H9 (cell line): ENCODE measurements around the gene NTNG2. TPM values are rescaled to one million over a fixed set of nuclear protein-coding genes. Genes with fewer than 3 reads are reported as not detected.

ENCODE experiments used
- DNase-seq: peaks from one replicate; pipeline ENCODE4 v3.0.0-alpha.2; 2017
- H2AFZ ChIP-seq: one replicate; pipeline ENCODE4 v1.6.1; 2013; ENCODE audit warnings: mild to moderate bottlenecking, low read length, control low read depth, moderate library complexity
- H2AK5ac ChIP-seq: 2 replicates; pipeline ENCODE4 v1.6.1; 2013; ENCODE audit warnings: low read length, control low read depth, mixed read lengths; ENCODE audit not compliant: insufficient read length
- H2BK120ac ChIP-seq: one replicate; pipeline ENCODE4 v1.6.1; 2013; ENCODE audit warnings: low read depth, mild to moderate bottlenecking, low read length, control low read depth, inconsistent platforms; ENCODE audit not compliant: poor library complexity, severe bottlenecking
- H2BK12ac ChIP-seq: 2 replicates; pipeline ENCODE4 v1.6.1; 2013; ENCODE audit warnings: low read length, control low read depth, mixed read lengths, low read depth; ENCODE audit not compliant: insufficient read length
- H2BK15ac ChIP-seq: 2 replicates; pipeline ENCODE4 v1.6.1; 2013; ENCODE audit warnings: low read depth, low read length, control low read depth
- H2BK20ac ChIP-seq: one replicate; pipeline ENCODE4 v1.6.1; 2013; ENCODE audit warnings: low read depth, mild to moderate bottlenecking, low read length, control low read depth, inconsistent platforms; ENCODE audit not compliant: poor library complexity, severe bottlenecking
- H2BK5ac ChIP-seq: 2 replicates; pipeline ENCODE4 v1.6.1; 2013; ENCODE audit warnings: low read length, control low read depth, mixed read lengths; ENCODE audit not compliant: insufficient read length
- H3K14ac ChIP-seq: 2 replicates; pipeline ENCODE4 v1.6.1; 2013; ENCODE audit warnings: low read length, control low read depth; ENCODE audit not compliant: insufficient read depth
- H3K18ac ChIP-seq: 2 replicates; pipeline ENCODE4 v1.6.1; 2013; ENCODE audit warnings: low read depth, mild to moderate bottlenecking, mixed read lengths, low read length, control low read depth; ENCODE audit not compliant: insufficient read length
- H3K23ac ChIP-seq: 2 replicates; pipeline ENCODE4 v1.6.1; 2013; ENCODE audit warnings: low read length, control low read depth, mixed read lengths, low read depth; ENCODE audit not compliant: insufficient read length
- H3K23me2 ChIP-seq: 2 replicates; pipeline ENCODE4 v1.6.1; 2013; ENCODE audit warnings: low read depth, mild to moderate bottlenecking, mixed read lengths, low read length, control low read depth; ENCODE audit not compliant: insufficient read length, poor library complexity, severe bottlenecking
- H3K27ac ChIP-seq: 2 replicates; pipeline ENCODE4 v1.5.1; 2013; ENCODE audit warnings: low read length, control low read depth, mixed read lengths, low read depth; ENCODE audit not compliant: insufficient read length
- H3K27me3 ChIP-seq: 2 replicates; pipeline ENCODE4 v1.6.1; 2013; ENCODE audit warnings: low read length, control low read depth, inconsistent platforms; ENCODE audit not compliant: insufficient read depth
- H3K4ac ChIP-seq: 2 replicates; pipeline ENCODE4 v1.6.1; 2013; ENCODE audit warnings: low read depth, mild to moderate bottlenecking, control low read depth, inconsistent platforms, low read length, moderate library complexity
- H3K4me1 ChIP-seq: 2 replicates; pipeline ENCODE4 v1.6.1; 2013; ENCODE audit warnings: low read length, control low read depth, inconsistent platforms; ENCODE audit not compliant: insufficient read depth
- H3K4me2 ChIP-seq: 2 replicates; pipeline ENCODE4 v1.6.1; 2013; ENCODE audit warnings: low read length, control low read depth, mixed read lengths; ENCODE audit not compliant: insufficient read length, insufficient read depth
- H3K56ac ChIP-seq: 2 replicates; pipeline ENCODE4 v1.6.1; 2013; ENCODE audit warnings: low read depth, mild to moderate bottlenecking, mixed read lengths, low read length, control low read depth; ENCODE audit not compliant: insufficient read length
- H3K79me1 ChIP-seq: 2 replicates; pipeline ENCODE4 v1.6.1; 2013; ENCODE audit warnings: low read depth, mild to moderate bottlenecking, moderate library complexity, low read length, control low read depth, inconsistent platforms; ENCODE audit not compliant: insufficient read depth, poor library complexity, severe bottlenecking
- H3K79me2 ChIP-seq: 2 replicates; pipeline ENCODE4 v1.6.1; 2013; ENCODE audit warnings: low read length, control low read depth, inconsistent platforms; ENCODE audit not compliant: insufficient read depth
- H3K9ac ChIP-seq: 2 replicates; pipeline ENCODE4 v1.6.1; 2013; ENCODE audit warnings: low read length, control low read depth, mixed read lengths; ENCODE audit not compliant: insufficient read length; ENCODE audit errors: extremely low read depth
- H3K9me3 ChIP-seq: one replicate; pipeline ENCODE4 v1.6.1; 2013; ENCODE audit warnings: low read depth, low read length, inconsistent platforms; ENCODE audit not compliant: control insufficient read depth
- H3T11ph ChIP-seq: one replicate; pipeline ENCODE4 v1.6.1; 2013; ENCODE audit warnings: mild to moderate bottlenecking, low read length, control low read depth, inconsistent platforms
- H4K20me1 ChIP-seq: one replicate; pipeline ENCODE4 v1.6.1; 2013; ENCODE audit not compliant: control insufficient read depth, insufficient read length, insufficient read depth
- H4K5ac ChIP-seq: 2 replicates; pipeline ENCODE4 v1.6.1; 2013; ENCODE audit warnings: low read depth, mild to moderate bottlenecking, mixed read lengths, low read length, control low read depth; ENCODE audit not compliant: insufficient read length
- H4K8ac ChIP-seq: replicated peaks from 2 replicates; pipeline ENCODE4 v1.6.1; 2013; ENCODE audit warnings: low read length, control low read depth, mixed read lengths, low read depth; ENCODE audit not compliant: insufficient read length
- H4K91ac ChIP-seq: 2 replicates; pipeline ENCODE4 v1.6.1; 2013; ENCODE audit warnings: low read depth, mild to moderate bottlenecking, moderate library complexity, mixed read lengths, low read length, control low read depth; ENCODE audit not compliant: insufficient read length
- H3K27ac Mint-ChIP-seq, 3 experiments: 2 replicates in 2 of 3; 3 replicates in 1 of 3; pipeline ENCODE4 v1.8.0; 2020 to 2021; ENCODE audit warnings: mixed read lengths in 3 of 3, mild to moderate bottlenecking in 1 of 3, moderate library complexity in 1 of 3
- H3K27me3 Mint-ChIP-seq: 2 replicates; pipeline ENCODE4 v1.8.0; 2021; ENCODE audit warnings: low read depth, mild to moderate bottlenecking, moderate library complexity, mixed read lengths
- H3K36me3 Mint-ChIP-seq, 3 experiments: 2 replicates in 2 of 3; 3 replicates in 1 of 3; pipeline ENCODE4 v1.8.0; 2020 to 2021; ENCODE audit warnings: low read depth in 3 of 3, mixed read lengths in 3 of 3; ENCODE audit not compliant: insufficient read depth in 1 of 3
- H3K4me1 Mint-ChIP-seq, 2 experiments: 2 replicates each; pipeline ENCODE4 v1.8.0; 2020; ENCODE audit warnings: mixed read lengths in 2 of 2
- H3K4me3 Mint-ChIP-seq, 2 experiments: 2 replicates in 1 of 2; 3 replicates in 1 of 2; pipeline ENCODE4 v1.8.0; 2020 to 2021; ENCODE audit warnings: mild to moderate bottlenecking in 2 of 2, mixed read lengths in 2 of 2, moderate library complexity in 1 of 2
- H3K9me3 Mint-ChIP-seq, 2 experiments: 2 replicates in 1 of 2; 3 replicates in 1 of 2; pipeline ENCODE4 v1.8.0; 2020; ENCODE audit warnings: mild to moderate bottlenecking in 2 of 2, mixed read lengths in 2 of 2, moderate library complexity in 1 of 2
- WGBS: extraction: QIAGEN DNeasy Blood & Tissue Kit; methylation state at CpG from one replicate; pipeline ENCODE4 v1.1.7; 2013; ENCODE audit warnings: missing lambda C conversion rate, low lambda C conversion rate, mixed read lengths; ENCODE audit not compliant: insufficient read length; ENCODE audit errors: extremely low coverage; 5-methylcytosine and 5-hydroxymethylcytosine counted together
- total RNA-seq: library from RNA; stranded (reverse); gene quantifications from 2 replicates; pipeline ENCODE4 v1.2.1, GENCODE V29; 2021
- TF ChIP-seq, protein P1 (sequence below): fragments of 200-600 bp; sonication (generic); conservative IDR thresholded peaks from 3 replicates; pipeline ENCODE4 v1.8.0; 2021; ENCODE audit warnings: antibody characterized with exemption, mild to moderate bottlenecking

Gene NTNG2
- total RNA-seq, 1 experiment from 2014 or later = 0.52 TPM

DNA sequence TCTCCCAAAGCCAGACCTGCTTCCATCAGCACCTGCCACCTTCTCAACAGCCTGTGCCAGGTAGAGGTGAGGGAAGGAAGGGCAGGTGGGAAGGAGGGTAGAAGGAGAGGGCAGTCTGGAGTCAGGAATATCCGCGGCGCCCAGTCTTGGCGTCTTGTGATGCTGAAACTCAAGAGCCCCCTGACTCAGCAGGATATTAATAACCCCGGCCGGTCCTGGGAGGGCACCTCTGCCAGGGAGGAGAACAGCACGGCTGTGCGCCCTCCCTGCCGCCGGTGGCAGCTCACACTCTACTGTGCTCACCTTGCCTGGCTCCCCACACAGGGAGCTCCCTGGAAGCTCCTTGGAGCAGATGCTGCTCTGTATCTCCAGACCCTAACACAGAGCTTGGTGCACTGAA is 11.6 kb upstream of the NTNG2 start:
- no CpG with 5 or more reads among the region's 10 CpGs for WGBS
- Mint-ChIP-seq H3K27ac (no peak overlapping the region), H3K9me3 (no peaks in the 10 kb centered on the region), H3K4me1 (peaks cover 14 to 22% of the 10 kb centered on the region in 2 experiments), H3K36me3 (no peaks in the 10 kb centered on the region), H3K4me3 (no peak overlapping the region), H3K27me3 (peaks cover 35% of the 10 kb centered on the region)
- no peak for DNase-seq
- Histone ChIP-seq H2BK20ac (no peak overlapping the region), H4K5ac (no peak overlapping the region), H4K8ac (no peak overlapping the region), H2AK5ac (no peak overlapping the region), H3K9me3 (no peaks in the 10 kb centered on the region), H3K79me1 (no peaks in the 10 kb centered on the region), H3K27ac (no peak overlapping the region), H4K91ac (no peak overlapping the region), H2BK5ac (no peak overlapping the region), H3K79me2 (no peaks in the 10 kb centered on the region), H2BK12ac (no peak overlapping the region), H2BK120ac (no peak overlapping the region), H3K18ac (no peak overlapping the region), H3K4me1 (peaks cover 3% of the 10 kb centered on the region; the same call in 1 of the 2 replicates), H3K4me2 (no peak overlapping the region), H3K9ac (no peak overlapping the region), H3K27me3 (no peaks in the 10 kb centered on the region), H2BK15ac (no peak overlapping the region), H3K23ac (no peak overlapping the region), H3K56ac (no peak overlapping the region), H3K4ac (no peak overlapping the region), H3T11ph (no peak overlapping the region), H3K14ac (no peak overlapping the region), H4K20me1 (no peaks in the 10 kb centered on the region), H2AFZ (no peak overlapping the region), H3K23me2 (no peaks in the 10 kb centered on the region)
- TF ChIP-seq, protein P1, sequence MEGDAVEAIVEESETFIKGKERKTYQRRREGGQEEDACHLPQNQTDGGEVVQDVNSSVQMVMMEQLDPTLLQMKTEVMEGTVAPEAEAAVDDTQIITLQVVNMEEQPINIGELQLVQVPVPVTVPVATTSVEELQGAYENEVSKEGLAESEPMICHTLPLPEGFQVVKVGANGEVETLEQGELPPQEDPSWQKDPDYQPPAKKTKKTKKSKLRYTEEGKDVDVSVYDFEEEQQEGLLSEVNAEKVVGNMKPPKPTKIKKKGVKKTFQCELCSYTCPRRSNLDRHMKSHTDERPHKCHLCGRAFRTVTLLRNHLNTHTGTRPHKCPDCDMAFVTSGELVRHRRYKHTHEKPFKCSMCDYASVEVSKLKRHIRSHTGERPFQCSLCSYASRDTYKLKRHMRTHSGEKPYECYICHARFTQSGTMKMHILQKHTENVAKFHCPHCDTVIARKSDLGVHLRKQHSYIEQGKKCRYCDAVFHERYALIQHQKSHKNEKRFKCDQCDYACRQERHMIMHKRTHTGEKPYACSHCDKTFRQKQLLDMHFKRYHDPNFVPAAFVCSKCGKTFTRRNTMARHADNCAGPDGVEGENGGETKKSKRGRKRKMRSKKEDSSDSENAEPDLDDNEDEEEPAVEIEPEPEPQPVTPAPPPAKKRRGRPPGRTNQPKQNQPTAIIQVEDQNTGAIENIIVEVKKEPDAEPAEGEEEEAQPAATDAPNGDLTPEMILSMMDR = no peak
